MM.1S (cell line): ENCODE measurements around the gene LRTM1.

Experiments
- CTCF ChIP-seq: fragments of 300-600 bp; sonication (generic); IDR thresholded peaks from 2 replicates; pipeline ENCODE4 v1.5.1; 2016; ENCODE audit warnings: antibody characterized with exemption, low read length, mixed read lengths
- EZH2 ChIP-seq: fragments of 300-600 bp; sonication (generic); optimal IDR thresholded peaks from 2 replicates; pipeline ENCODE3; 2017; ENCODE audit warnings: low read depth, mild to moderate bottlenecking, antibody characterized with exemption, low read length, mixed read lengths

DNA sequence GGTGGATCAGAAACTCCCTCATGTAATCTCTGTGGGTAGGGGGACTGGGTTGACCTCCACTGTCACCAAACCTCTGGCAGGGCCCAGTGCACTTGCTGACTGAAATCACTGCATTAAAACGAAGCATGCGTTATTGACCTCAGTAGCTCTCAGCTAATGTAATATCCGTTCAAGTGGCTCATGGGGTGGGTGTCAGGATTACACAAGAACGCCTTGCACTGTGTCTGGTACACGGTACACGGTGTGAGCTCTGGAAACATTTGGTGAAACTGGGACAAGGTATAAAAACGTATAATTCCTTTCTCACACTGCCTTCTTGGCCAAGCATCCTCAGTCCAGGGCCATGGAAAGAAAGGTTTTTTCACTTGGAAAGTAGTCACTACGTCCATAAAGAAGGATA, 11.9 kb downstream of the LRTM1 start:
- no peak for TF ChIP-seq CTCF
- no peak for TF ChIP-seq EZH2
